Activated naive CD4-positive, alpha-beta T cell treated with anti-CD3 and anti-CD28 coated beads, Interleukin-2, amount 10 ng/mL, durations not matched to agents 7 days and 5 days (primary cell): ENCODE results near the gene RSAD2.
A peak's percentile ranks its signal among the peaks of the same experiment; 100 is the strongest.

Experiments
- CTCF ChIA-PET: fragments of 350-600 bp; sonication (Branson Sonifier 250); formaldehyde crosslinking; loops from one replicate; lab custom pipeline; 2021; ENCODE audit warnings: antibody characterized with exemption; lab: Charles Lee
- DNase-seq: peaks from one replicate; pipeline ENCODE4 v3.0.0-alpha.2; 2020
- H3K27ac Mint-ChIP-seq: one replicate; pipeline ENCODE4 v1.8.0; 2021; ENCODE audit warnings: mild to moderate bottlenecking, moderate library complexity, mixed read lengths
- H3K27me3 Mint-ChIP-seq: one replicate; pipeline ENCODE4 v1.8.0; 2021; ENCODE audit warnings: mild to moderate bottlenecking, mixed read lengths
- H3K36me3 Mint-ChIP-seq: one replicate; pipeline ENCODE4 v1.8.0; 2021; ENCODE audit warnings: mixed read lengths
- H3K4me1 Mint-ChIP-seq: one replicate; pipeline ENCODE4 v1.8.0; 2021; ENCODE audit warnings: mixed read lengths
- H3K4me3 Mint-ChIP-seq: one replicate; pipeline ENCODE4 v1.8.0; 2021; ENCODE audit warnings: mild to moderate bottlenecking, moderate library complexity, mixed read lengths
- H3K9me3 Mint-ChIP-seq: one replicate; pipeline ENCODE4 v1.8.0; 2021; ENCODE audit warnings: mixed read lengths

RSAD2 gene

GRCh38 chr2:6917071-6917760, 39.6 kb downstream of the RSAD2 start, which contains the start of gene RNF144A:
TSS of gene RNF144A (plus strand) at chr2:6917412. CDS start at chr2:6996927, 79,515 bp downstream.
- peak; percentile 73 for DNase-seq
- CTCF ChIA-PET = interaction anchor here (0.7 to 3.4 kb wide), 14 partner anchors 11 to 127 kb away, joined by 3 to 36 read pairs (median 4); partner anchors contain the start of genes CMPK2 and RSAD2
- peaks cover 10% of the 10 kb centered on the region for H3K9me3 Mint-ChIP-seq
- H3K36me3 Mint-ChIP-seq = peaks cover 62% of the 10 kb centered on the region
- H3K27me3 Mint-ChIP-seq = peaks cover 8% of the 10 kb centered on the region
- peaks cover 79% of the 10 kb centered on the region for H3K4me1 Mint-ChIP-seq
- peak within 1 kb of the TSS; percentile 77 for H3K4me3 Mint-ChIP-seq
- peak within 1 kb of the TSS; percentile 86 for H3K27ac Mint-ChIP-seq

GRCh38 chr2:6917761-6918421, 40.3 kb downstream of the RSAD2 start:
- Mint-ChIP-seq H3K27ac (peak overlapping the region; percentile 78), H3K9me3 (peaks cover 8% of the 10 kb centered on the region), H3K4me3 (peak overlapping the region; percentile 77), H3K4me1 (peaks cover 76% of the 10 kb centered on the region), H3K36me3 (peaks cover 57% of the 10 kb centered on the region), H3K27me3 (peaks cover 8% of the 10 kb centered on the region)
- CTCF ChIA-PET = interaction anchor here (0.8 to 3.6 kb wide), 7 partner anchors 8 to 92 kb away, joined by 3 to 26 read pairs (median 5); partner anchors contain the start of gene RSAD2
- peak; percentile 45 for DNase-seq

- H3K27me3 Mint-ChIP-seq = peaks cover 8% of the 10 kb centered on the region
- H3K27ac Mint-ChIP-seq = peak overlapping the region; percentile 29
- peak overlapping the region; percentile 77 for H3K4me3 Mint-ChIP-seq
- peaks cover 8% of the 10 kb centered on the region for H3K9me3 Mint-ChIP-seq
- no peak for DNase-seq
- CTCF ChIA-PET = interaction anchor here (0.6 to 3.6 kb wide), 4 partner anchors 23 to 94 kb away, joined by 3 to 26 read pairs (median 4); no protein-coding TSS in a partner anchor
- peaks cover 61% of the 10 kb centered on the region for H3K36me3 Mint-ChIP-seq
- peaks cover 78% of the 10 kb centered on the region for H3K4me1 Mint-ChIP-seq
Observed at GRCh38 chr2:6919901-6920742, 42.5 kb downstream of the RSAD2 start.

GRCh38 chr2:6920743-6921064, 43.1 kb downstream of the RSAD2 start:
- CTCF ChIA-PET = interaction anchor here (1.1 to 3.6 kb wide), 3 partner anchors 23 to 44 kb away, joined by 3 to 26 read pairs (median 5); no protein-coding TSS in a partner anchor
- Mint-ChIP-seq H3K4me1 (peaks cover 78% of the 10 kb centered on the region), H3K27me3 (peaks cover 8% of the 10 kb centered on the region), H3K27ac (peak overlapping the region; percentile 28), H3K9me3 (peaks cover 8% of the 10 kb centered on the region), H3K36me3 (peaks cover 60% of the 10 kb centered on the region), H3K4me3 (no peak overlapping the region)
- DNase-seq = no peak

GRCh38 chr2:6921321-6921922, 43.8 kb downstream of the RSAD2 start:
- CTCF ChIA-PET = interaction anchor here (0.7 to 3.6 kb wide), 3 partner anchors 24 to 41 kb away, joined by 3 to 26 read pairs (median 5); no protein-coding TSS in a partner anchor
- Mint-ChIP-seq H3K4me1 (peaks cover 76% of the 10 kb centered on the region), H3K36me3 (peaks cover 61% of the 10 kb centered on the region), H3K4me3 (no peak overlapping the region), H3K27ac (no peak overlapping the region), H3K9me3 (peaks cover 12% of the 10 kb centered on the region), H3K27me3 (peaks cover 8% of the 10 kb centered on the region)
- no peak for DNase-seq

- peaks cover 68% of the 10 kb centered on the region for H3K36me3 Mint-ChIP-seq
- H3K4me1 Mint-ChIP-seq = peaks cover 79% of the 10 kb centered on the region
- CTCF ChIA-PET = interaction anchor here (0.8 to 1.4 kb wide), 3 partner anchors 25 to 92 kb away, joined by 3 to 6 read pairs (median 4); no protein-coding TSS in a partner anchor
- peaks cover 4% of the 10 kb centered on the region for H3K27me3 Mint-ChIP-seq
- H3K9me3 Mint-ChIP-seq = peaks cover 18% of the 10 kb centered on the region
- DNase-seq = no peak
- H3K4me3 Mint-ChIP-seq = no peak overlapping the region
- no peak overlapping the region for H3K27ac Mint-ChIP-seq
Observed at GRCh38 chr2:6922201-6922656, 44.7 kb downstream of the RSAD2 start.

- Mint-ChIP-seq H3K4me3 (no peak overlapping the region), H3K36me3 (peaks cover 78% of the 10 kb centered on the region), H3K27ac (no peak overlapping the region), H3K9me3 (peaks cover 22% of the 10 kb centered on the region), H3K4me1 (peaks cover 83% of the 10 kb centered on the region), H3K27me3 (peaks cover 4% of the 10 kb centered on the region)
- no peak for DNase-seq
- CTCF ChIA-PET = interaction anchor here (1.3 to 1.4 kb wide), 2 partner anchors 26 to 91 kb away, joined by 4 to 6 read pairs; no protein-coding TSS in a partner anchor
Observed at GRCh38 chr2:6923319-6923718, 45.7 kb downstream of the RSAD2 start.

- no peak for DNase-seq
- H3K4me1 Mint-ChIP-seq = peaks cover 86% of the 10 kb centered on the region
- H3K27ac Mint-ChIP-seq = peak overlapping the region; percentile 53
- H3K9me3 Mint-ChIP-seq = peaks cover 20% of the 10 kb centered on the region
- H3K4me3 Mint-ChIP-seq = no peak overlapping the region
- H3K27me3 Mint-ChIP-seq = no peaks in the 10 kb centered on the region
- H3K36me3 Mint-ChIP-seq = peaks cover 79% of the 10 kb centered on the region
- CTCF ChIA-PET = no interaction called here
Observed at GRCh38 chr2:6924101-6924923, 46.7 kb downstream of the RSAD2 start.

GRCh38 chr2:6924924-6925409, 47.4 kb downstream of the RSAD2 start:
- Mint-ChIP-seq H3K4me1 (peaks cover 85% of the 10 kb centered on the region), H3K9me3 (peaks cover 18% of the 10 kb centered on the region), H3K27ac (no peak overlapping the region), H3K27me3 (no peaks in the 10 kb centered on the region), H3K36me3 (peaks cover 77% of the 10 kb centered on the region), H3K4me3 (no peak overlapping the region)
- no peak for DNase-seq
- CTCF ChIA-PET = no interaction called here

GRCh38 chr2:6926071-6926732, 48.6 kb downstream of the RSAD2 start:
- Mint-ChIP-seq H3K27ac (no peak overlapping the region), H3K4me1 (peaks cover 74% of the 10 kb centered on the region), H3K9me3 (peaks cover 18% of the 10 kb centered on the region), H3K36me3 (peaks cover 71% of the 10 kb centered on the region), H3K27me3 (no peaks in the 10 kb centered on the region), H3K4me3 (no peak overlapping the region)
- DNase-seq = no peak
- CTCF ChIA-PET = no interaction called here

- DNase-seq = no peak
- H3K27me3 Mint-ChIP-seq = no peaks in the 10 kb centered on the region
- no peak overlapping the region for H3K4me3 Mint-ChIP-seq
- CTCF ChIA-PET = interaction anchor here (0.6 kb wide), 1 partner anchor 87 kb away, joined by 3 read pairs; no protein-coding TSS in a partner anchor
- peaks cover 20% of the 10 kb centered on the region for H3K9me3 Mint-ChIP-seq
- H3K27ac Mint-ChIP-seq = no peak overlapping the region
- H3K36me3 Mint-ChIP-seq = peaks cover 77% of the 10 kb centered on the region
- H3K4me1 Mint-ChIP-seq = peaks cover 73% of the 10 kb centered on the region
Observed at GRCh38 chr2:6927186-6927585, 49.6 kb downstream of the RSAD2 start.

GRCh38 chr2:6927753-6928152, 50.2 kb downstream of the RSAD2 start:
- no peak overlapping the region for H3K27ac Mint-ChIP-seq
- peaks cover 20% of the 10 kb centered on the region for H3K9me3 Mint-ChIP-seq
- no peaks in the 10 kb centered on the region for H3K27me3 Mint-ChIP-seq
- DNase-seq = no peak
- H3K4me3 Mint-ChIP-seq = no peak overlapping the region
- peaks cover 79% of the 10 kb centered on the region for H3K36me3 Mint-ChIP-seq
- CTCF ChIA-PET = interaction anchor here (0.6 to 1.5 kb wide), 2 partner anchors 87 to 116 kb away, joined by 3 read pairs; no protein-coding TSS in a partner anchor
- H3K4me1 Mint-ChIP-seq = peaks cover 71% of the 10 kb centered on the region
